Activated gamma-delta T cell treated with Interleukin-2 at 50 U/mL for 16 hours (primary cell): ENCODE measurements around the gene PDP2.
"Not testable (repeated sequence)": the region's sequence is repeated elsewhere in the genome, so short reads cannot be mapped to it uniquely, and the experiment has no call there.

ENCODE experiments used
- DNase-seq: peaks from one replicate; pipeline ENCODE4 v3.0.0-alpha.2; 2020

Gene PDP2

GRCh38 chr16:66921729-66922450 lies 41.6 kb downstream of the PDP2 start:
- DNase-seq: no peak

- no peak for DNase-seq
Measured at GRCh38 chr16:66923247-66923731, 43.0 kb downstream of the PDP2 start.

- DNase-seq: no peak
Measured at GRCh38 chr16:66923866-66924265, 43.6 kb downstream of the PDP2 start.

GRCh38 chr16:66924527-66925321 lies 44.4 kb downstream of the PDP2 start:
- DNase-seq: peak; percentile 22

- DNase-seq: no peak
Measured at GRCh38 chr16:66925322-66925840, 45.1 kb downstream of the PDP2 start, which contains the start of gene RRAD. TSS of gene RRAD (minus strand) at chr16:66925535. CDS start at chr16:66925179, 356 bp downstream.

GRCh38 chr16:66926171-66926947 lies 46.0 kb downstream of the PDP2 start:
- no peak for DNase-seq

GRCh38 chr16:66926961-66927436 lies 46.7 kb downstream of the PDP2 start:
- DNase-seq: no peak

- no peak for DNase-seq
Measured at GRCh38 chr16:66927918-66928649, 47.8 kb downstream of the PDP2 start.

- DNase-seq: no peak
Measured at GRCh38 chr16:66928702-66929388, 48.5 kb downstream of the PDP2 start.

- DNase-seq: no peak
Measured at GRCh38 chr16:66930189-66930588, 49.9 kb downstream of the PDP2 start.

GRCh38 chr16:66931665-66932064 lies 51.4 kb downstream of the PDP2 start:
- DNase-seq: no peak

- DNase-seq: no peak
Measured at GRCh38 chr16:66932076-66932475, 51.8 kb downstream of the PDP2 start.

GRCh38 chr16:66933776-66934137 lies 53.4 kb downstream of the PDP2 start:
- no peak for DNase-seq

- peak; percentile 84 for DNase-seq
Measured at GRCh38 chr16:66934138-66934838, 54.0 kb downstream of the PDP2 start, which contains the start of gene CIAO2B. TSS of gene CIAO2B (minus strand) at chr16:66934402. CDS start at chr16:66934364, 38 bp downstream.

GRCh38 chr16:66934839-66935313 lies 54.6 kb downstream of the PDP2 start:
- not testable (repeated sequence) for DNase-seq

- no peak for DNase-seq
Measured at GRCh38 chr16:66935314-66936011, 55.1 kb downstream of the PDP2 start, which contains the start of gene CES2. TSS of gene CES2 (plus strand) at chr16:66935516. CDS start at chr16:66935636, 120 bp downstream.

- DNase-seq: no peak
Measured at GRCh38 chr16:66936462-66936861, 56.1 kb downstream of the PDP2 start.

- DNase-seq: no peak
Measured at GRCh38 chr16:66936889-66937554, 56.7 kb downstream of the PDP2 start.

- DNase-seq: no peak
Measured at GRCh38 chr16:66937725-66938337, 57.5 kb downstream of the PDP2 start.
